HG03196 (cell line): ENCODE data around the gene VSIR.

Experiments
- ATAC-seq: cut with Tn5 transposase; IDR thresholded peaks from one replicate; pipeline ENCODE4 v1.9.1; 2021; ENCODE audit not compliant: unreplicated experiment

The VSIR gene

DNA sequence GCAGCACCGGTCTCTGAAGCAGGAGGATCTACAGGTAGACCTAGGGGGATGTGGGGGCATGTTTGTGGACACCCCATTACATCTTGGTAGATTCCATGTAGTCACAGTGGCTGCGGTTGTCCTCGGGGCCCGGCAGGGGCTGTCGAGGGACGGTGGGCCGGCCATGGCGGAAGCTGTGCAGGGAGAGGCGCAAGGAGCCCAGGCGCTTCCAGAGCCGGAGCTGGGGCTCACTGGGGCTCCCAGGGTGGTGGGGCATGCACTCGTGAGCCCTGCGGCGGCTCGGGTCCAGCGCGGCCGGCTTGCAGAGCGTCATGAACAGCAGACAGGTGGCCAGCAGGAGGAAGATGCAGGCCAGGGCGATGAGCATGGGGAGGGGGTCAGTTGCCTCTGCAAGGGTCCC, 57.5 kb downstream of the VSIR start:
- ATAC-seq, result no peak

DNA sequence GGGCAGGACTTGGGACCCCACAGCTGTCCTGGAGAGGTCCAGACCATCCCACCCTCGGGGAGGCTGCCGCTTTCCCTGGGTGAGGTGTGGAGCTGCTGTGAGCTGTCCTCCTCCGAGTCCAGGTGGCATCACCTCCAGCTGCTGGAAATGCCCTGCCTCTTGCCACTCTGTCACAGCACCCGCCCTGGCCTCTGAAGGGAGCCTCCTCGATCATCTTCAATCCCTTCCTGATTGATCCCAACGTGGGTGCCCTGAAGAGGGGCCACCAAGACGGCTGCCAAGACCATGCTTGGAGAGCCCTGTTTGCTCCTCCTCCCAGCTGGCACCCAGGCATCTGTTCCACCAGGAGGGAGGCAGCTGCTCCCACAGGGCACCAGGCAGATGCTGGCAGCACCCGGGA, 58.3 kb downstream of the VSIR start:
- no peak for ATAC-seq

DNA sequence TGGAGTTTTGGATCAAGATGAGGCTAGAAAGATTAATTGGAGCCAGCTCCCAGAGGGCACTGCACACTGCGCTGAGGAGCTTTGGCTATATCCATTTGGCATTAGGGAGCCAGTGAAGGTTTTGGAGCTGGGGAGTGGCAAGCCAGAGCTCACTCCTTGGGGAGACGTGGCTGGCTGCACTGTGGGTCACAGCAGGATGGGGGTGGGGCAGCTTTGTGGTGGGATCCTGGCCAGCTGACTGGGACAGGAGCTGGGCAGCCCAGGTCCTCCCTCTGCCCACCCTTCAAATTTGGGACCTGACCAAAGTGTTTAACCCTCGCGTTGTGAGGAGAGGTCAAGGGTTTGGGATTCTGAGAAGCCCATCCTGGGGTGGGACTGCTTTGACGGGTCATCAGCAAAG, 58.7 kb downstream of the VSIR start:
- ATAC-seq, result no peak

DNA sequence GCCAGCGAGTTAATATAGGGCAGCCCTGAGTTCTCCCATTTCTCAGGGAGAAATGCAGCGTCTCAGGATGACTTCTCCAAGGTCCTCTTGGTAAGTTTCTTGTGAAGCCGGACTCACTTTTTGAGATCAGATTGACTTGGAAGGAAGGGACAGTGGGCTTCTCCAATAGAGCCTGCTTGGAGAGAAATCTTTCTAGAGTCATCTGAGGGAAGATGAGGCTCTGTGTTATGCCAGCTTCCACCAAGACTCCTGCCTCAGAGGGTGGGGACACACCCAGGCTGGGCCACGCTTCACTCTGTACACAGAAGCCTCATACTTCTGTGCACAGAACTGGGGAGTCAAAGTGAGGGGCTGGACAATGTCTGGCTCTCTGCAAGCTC, 59.3 kb downstream of the VSIR start:
- ATAC-seq, result no peak

DNA sequence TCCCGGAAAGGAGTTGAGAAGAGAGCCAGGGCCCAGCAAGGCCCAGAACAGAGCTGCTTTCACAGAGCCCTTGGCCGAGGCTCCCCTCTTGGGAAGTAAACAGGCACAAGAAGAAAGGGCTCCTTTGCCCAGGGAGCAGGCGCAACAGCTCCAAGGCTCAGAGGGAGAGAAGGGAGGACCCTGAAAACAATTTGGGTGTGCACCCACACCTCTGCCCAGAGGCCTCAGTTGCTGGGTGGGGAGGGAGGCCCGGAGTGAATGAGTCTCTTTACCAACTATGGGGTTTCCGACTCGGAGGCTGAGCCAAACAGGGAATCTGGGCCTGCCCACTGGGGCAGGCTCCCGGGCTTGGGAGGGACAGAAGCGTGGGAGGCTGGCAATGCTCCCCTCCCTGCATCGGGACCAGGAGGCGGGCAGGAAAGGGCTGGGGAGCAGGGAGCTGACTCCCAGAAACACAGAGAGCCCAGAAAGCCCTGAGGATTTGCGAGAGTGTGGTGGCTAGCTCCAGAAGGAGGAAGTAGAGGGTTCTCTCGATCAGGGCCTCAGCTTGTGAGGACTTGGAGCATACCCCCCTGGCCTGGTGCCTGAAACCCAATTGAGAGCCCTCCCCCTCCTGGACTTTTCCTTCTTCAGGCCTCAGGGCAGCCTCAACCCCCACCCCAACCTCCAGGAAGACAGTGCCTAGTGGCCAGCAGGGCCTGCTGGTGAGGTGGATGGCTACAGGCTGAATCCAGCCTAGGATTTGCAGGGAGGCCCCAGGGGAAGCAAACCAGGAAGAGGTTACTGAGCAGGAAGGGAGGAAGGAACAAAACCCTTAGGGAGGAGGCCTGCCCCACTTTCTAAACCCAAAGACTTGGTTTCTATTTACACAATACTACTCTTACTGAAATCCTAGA, 59.9 kb downstream of the VSIR start:
- ATAC-seq, result no peak

DNA sequence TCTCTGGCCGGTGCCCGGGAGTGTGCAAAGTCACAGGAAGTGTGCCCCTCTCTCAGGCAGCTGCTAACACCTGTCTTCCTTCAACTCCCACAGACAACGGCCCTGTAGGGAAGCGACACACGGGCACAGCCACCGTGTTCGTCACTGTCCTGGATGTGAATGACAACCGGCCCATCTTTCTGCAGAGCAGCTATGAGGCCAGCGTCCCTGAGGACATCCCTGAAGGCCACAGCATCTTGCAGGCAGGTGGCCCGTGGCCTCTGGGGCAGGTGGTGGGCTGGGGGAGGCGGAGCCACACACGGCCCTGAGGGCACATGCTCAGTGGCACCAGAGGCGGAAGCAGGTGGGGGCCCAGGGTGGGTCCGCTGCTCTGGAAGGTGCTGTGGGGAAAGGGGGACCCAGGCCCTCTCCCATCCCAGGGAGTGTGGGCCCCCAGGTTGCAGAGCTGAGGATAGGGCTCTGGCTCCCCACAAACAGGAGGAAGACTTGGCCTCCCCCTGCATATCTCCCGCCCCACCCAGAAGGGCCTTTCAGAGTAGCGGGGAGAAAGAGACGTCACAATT, 60.7 kb downstream of the VSIR start:
- ATAC-seq, result no peak

DNA sequence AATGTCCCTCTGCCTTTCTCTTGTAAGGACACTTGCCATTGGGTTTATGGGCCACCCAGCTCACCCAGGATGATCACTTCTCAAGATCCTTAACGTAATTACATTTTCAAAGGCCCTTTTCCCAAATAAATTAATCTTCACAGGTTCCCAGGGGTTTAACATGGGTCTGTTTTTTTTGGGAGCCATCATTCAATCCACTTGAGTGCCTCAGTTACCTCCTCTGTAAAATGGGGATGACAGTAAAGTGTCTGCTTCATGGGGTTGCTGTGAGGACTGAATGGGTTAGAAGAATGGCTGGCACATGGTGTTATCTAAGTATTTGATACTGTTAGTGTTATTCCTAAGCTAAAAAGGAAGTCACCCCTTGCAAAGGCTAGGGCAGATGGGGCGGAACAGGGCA, 61.1 kb downstream of the VSIR start:
- ATAC-seq, result no peak

DNA sequence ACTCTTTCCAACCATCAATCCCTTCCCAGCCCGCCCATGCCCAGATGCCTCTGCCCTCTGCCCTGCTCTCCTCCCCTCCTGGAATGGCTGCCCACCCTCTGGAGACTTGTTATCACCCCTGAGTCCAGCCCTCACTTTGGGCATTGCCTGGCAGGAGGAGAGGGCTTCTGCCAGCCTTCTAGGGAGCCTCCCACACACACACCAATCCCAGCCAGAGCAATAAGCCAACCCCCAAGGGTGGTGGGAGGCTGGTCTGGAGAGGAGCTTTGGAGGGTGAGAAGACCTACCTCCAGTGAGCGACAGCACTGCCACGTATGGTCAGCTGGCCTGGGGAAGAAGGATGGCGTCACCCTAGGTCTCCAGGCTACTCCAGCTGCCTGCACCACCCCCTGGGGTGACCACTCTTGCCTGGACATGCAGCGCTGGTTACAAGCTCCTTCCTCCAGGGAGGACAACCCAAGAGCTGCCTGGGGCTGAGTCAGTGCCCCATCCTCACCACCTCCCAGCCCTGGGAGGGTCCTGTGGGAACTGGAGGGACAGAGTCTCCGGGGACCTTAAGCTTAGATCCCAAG, 62.2 kb downstream of the VSIR start:
- no peak for ATAC-seq

DNA sequence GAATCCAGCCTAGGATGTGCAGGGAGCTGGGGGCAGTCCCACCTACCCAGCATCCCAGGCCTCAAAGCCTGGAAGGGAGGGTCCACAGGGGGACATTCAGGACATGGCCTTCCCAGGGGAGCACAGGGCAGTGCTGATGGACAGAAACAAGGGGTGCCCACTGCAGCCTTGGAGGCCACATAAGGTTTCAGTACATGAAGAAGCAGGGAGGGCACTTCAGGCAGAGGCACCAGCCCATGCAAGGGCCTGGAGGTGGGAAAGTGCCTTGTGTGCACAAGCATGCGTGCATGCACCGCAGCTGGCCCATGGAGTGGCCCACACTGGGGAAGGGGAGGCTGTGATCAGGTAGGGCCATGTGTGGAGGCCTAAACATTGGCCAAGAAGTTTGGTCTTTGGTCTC, 62.8 kb downstream of the VSIR start:
- no peak for ATAC-seq

DNA sequence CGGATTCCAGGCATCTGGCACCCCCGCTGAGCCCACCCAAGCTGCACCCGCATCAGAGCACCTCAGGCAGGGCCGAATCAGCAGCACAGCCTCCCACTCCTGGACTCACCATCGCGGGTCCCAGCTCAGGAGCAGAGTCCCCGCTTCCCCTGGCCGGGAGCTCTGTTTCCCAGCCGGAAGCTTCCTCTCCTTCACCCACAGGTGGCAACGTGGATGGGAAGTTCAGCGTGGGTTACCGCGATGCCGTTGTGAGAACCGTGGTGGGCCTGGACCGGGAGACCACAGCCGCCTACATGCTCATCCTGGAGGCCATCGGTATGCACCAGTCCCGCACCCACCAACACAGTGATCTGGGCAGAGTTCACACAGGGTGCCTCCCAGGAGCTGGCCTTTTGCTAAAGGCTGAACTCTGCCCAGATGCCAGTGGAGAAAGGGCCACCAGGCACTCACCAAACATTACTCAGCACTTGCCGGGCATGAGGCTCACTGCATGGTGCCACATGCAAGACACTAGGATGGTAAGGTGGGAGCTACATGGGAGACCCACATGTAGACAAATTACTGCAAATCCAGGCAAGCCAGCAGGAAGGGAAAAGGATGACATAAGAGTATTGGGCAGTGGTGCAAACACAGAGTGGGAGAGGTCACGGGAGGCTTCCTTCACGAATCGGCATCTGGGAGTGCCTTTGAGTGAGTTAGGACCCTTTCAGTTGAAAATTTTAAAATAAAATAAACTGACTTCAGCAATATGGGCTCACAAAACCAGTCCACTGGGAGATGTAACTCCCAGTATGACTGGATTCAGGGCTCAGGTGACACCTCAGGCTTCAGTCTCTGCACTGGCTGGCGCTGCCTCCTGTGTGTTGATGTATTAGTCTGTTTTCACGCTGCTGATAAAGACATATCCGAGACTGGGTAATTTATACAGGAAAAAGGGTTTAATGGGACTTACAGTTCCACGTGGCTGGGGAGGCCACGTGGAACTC, 64.1 kb downstream of the VSIR start:
- no peak for ATAC-seq

DNA sequence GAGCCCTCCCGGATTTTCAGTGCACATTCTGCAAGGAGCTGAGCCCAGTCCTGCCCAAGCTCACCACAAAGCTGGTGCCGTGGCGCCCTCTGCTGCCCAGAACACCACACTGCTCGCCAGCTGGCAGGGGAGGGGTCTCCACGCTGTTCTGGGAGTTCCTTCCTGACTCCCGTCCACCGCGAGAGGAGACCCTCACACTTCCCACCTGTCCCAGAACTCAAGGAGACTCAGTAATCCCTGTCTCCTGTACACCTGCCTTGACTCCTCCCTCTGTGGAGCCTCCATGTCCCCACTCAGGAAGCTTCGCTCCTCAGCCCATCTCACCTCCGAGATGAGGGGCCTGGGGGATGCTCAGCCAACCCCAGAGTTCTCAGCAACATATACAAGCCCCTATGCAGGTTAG, 65.0 kb downstream of the VSIR start:
- no peak for ATAC-seq

DNA sequence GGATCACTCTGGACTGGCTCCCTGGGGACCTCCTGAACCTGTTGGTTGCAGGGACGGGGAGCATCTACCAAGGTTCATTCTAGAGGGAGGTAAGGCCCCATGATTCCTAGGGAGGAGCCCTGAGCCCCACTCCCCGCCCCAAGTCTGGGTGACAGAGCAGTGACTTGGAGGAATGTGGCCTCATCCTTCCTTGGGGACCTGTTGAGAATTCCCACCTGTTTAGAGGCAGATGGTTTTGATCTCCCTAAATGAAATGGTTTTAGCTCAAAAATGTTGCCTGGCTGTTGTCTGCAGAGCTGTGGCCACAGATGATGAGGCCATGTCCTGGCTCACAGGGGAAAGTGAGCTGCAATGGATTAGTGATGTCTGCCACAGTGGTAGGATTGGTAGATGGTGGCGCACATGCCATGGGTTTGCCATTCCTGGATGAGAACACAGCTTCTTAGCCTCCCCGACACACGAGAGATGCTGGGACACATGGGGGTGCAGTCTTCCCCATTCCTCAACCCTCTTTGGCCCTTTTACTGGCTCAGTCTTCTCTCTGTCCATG, 66.0 kb downstream of the VSIR start:
- no peak for ATAC-seq

DNA sequence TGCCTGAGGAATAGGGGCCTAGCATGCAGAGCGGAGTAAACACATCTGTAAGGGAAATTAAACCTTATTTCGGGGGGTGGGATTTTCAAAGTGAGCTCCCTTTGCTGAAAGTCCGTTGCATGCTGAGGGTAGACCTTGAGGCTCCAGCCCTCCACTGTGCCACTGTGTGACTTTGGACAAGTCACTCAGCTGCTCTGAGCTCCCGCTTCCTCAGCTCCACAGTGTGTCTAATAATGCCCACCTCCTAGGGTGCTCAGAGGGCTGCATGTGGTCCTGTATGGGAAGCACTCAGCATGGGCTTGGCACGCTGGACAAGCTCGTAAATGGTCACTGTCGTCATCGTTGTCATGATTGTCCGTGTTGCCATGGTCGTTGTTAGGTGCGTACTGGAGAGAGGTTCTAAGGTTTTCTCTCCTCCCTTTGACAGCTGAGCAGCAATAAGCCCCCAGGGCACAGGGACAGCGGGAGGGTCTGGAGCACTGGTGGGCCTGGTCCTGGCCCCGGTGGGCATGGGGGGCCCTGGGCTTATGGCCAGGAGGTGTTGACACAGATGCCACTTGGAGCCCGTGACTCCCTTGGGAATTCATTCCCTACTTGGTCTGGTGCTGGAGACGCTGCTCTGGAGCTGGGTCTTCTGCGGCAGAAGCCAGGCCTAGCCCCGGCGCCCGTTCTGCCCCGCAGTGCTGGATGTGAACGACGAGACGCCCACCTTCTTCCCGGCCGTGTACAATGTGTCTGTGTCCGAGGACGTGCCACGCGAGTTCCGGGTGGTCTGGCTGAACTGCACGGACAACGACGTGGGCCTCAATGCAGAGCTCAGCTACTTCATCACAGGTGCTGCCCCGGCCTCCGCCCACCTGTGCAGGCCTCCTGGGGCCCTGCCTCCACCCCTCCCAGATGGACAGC, 66.9 kb downstream of the VSIR start:
- no peak for ATAC-seq

DNA sequence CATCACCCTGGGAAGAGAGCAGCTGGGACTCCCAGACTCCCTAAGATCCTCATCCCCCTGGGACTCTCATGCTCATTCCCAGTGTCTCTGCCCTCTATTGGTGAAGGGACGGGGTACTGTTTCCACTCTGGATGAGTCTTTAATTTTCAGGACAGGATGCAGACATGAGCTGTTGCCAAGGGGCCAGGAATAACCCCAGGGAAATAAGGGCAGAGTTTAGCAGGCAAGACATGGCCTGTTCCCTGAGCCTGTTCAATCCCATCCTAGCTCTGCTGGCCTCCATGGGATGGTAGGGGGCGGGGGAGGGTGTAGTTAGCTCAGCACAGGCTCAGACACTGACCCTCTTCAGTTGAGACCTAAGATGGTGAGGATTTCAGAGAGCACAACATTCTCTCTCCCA, 67.7 kb downstream of the VSIR start:
- no peak for ATAC-seq

DNA sequence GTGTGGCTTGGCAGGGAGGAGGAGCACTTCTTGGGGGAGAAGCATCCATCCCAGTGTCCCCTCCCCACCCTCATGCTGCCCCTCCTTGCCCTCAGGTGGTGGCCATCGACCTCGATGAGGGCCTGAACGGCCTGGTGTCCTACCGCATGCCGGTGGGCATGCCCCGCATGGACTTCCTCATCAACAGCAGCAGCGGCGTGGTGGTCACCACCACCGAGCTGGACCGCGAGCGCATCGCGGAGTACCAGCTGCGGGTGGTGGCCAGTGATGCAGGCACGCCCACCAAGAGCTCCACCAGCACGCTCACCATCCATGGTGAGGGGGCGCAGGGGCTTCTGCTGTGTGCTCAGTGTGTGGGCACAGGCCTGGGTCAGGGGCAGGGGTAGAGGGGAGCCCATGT, 68.5 kb downstream of the VSIR start:
- ATAC-seq, result no peak

DNA sequence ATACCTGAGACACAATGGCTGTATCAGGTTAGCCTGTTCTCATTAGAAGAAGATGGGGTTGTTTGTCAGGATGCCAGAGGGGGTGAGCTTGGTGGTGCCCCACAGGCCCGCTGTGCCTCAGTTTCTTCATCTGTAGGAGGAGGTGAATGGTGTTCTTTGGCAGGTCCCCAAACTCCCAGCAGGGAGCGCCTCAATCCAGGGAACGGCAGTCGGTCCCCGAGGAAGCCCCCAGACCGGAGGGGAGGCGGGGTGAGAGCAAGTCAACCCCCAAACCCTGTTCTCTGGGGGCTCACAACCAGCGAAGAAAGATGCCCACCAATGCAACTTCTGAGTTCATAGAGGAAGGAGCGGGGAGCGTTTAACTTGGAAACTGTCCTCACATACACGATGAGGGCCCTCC, 69.7 kb downstream of the VSIR start:
- no peak for ATAC-seq

DNA sequence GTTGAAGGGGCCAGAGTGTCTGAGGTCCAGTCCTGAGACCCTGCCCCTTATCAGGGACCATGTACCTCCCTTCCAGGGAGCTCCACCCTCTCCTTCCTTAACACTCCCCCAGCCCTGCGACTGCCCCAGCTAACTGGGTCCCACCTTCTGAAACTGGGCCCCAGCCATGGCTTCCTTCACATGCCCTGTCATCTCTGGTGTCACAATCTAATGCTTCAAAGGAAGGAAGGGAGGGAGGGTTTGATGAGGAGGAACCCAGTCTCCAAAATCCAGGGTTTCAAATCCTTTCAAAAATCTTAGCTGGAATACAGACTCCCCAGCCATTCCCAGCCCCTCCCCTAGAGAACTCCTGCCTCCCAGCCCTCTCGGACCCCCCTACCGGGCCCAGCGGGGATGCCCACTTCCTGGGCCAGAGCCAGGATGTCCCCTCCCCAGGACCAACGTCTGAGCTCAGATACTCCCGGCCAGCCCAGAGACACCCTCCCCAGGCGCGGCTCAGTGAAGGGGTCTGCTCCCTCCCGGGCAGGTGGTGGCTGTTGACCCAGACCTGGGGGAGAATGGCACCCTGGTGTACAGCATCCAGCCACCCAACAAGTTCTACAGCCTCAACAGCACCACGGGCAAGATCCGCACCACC, 71.7 kb downstream of the VSIR start:
- ATAC-seq, result no peak

DNA sequence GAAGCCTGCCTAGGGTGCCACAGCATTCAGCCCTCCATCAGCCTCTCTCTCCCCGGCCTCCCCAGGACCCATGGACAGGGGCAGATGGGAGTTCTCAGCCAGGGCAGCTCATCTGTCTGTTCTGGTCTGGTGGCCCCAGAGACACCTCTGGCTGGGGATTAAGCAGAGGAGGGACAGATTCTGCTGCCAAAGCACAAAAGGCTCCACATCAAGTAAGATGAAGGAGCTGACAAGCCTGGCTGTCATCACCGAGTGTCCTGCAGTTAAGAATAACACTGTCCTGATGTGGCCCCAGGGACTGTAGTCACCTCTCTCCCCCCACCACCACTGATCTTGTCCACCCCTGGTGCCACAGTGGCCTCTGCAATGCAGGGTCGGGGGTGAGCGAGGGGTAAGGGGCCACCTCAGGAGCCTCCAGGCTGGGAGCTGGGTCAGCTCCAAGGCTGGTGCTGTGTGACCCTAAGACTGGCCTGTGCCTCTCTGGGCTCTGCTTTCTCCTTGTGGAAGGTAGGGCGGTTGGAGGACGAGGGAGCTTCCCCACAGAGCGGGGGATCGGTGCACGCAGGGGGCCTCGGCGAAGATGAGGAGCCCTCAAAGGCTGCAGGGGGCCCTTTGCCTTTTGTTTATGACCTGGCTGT, 72.5 kb downstream of the VSIR start:
- no peak for ATAC-seq

DNA sequence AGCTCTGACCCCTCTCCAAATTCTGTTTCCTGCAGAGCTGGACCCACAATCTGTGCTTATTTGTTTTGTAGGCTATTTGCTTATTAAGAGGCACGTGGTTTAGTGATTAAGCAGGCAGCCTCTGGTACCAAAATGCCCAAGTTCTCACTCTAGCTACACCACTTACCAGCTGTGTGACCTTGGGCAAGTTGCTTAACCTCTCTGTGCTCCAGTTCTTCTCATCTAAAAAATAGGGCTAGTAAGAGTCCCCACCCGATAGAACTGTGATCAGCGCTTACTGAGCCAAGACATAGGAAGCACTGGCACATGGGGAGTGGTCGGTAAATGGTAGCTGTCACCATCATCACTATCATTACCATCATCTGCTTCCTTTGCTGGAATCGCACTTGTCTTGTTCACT, 74.6 kb downstream of the VSIR start:
- no peak for ATAC-seq
